HG03135 (cell line): ENCODE results near the gene ARAP1.

Experiments
- ATAC-seq: cut with Tn5 transposase; IDR thresholded peaks from one replicate; pipeline ENCODE4 v1.9.1; 2021; ENCODE audit warnings: mild to moderate bottlenecking, moderate library complexity; ENCODE audit not compliant: unreplicated experiment

The ARAP1 gene

GRCh38 chr11:72668629-72669347 lies 83.4 kb downstream of the ARAP1 start:
- peak; percentile 68 for ATAC-seq

GRCh38 chr11:72665911-72666472 lies 86.2 kb downstream of the ARAP1 start:
- no peak for ATAC-seq

- ATAC-seq = no peak
Measured at GRCh38 chr11:72662036-72662435, 90.2 kb downstream of the ARAP1 start.

GRCh38 chr11:72661486-72661885 lies 90.7 kb downstream of the ARAP1 start:
- no peak for ATAC-seq

- no peak for ATAC-seq
Measured at GRCh38 chr11:72658989-72659640, 93.1 kb downstream of the ARAP1 start.

- ATAC-seq = no peak
Measured at GRCh38 chr11:72657411-72658100, 94.7 kb downstream of the ARAP1 start.

- ATAC-seq = no peak
Measured at GRCh38 chr11:72655896-72656464, 96.2 kb downstream of the ARAP1 start.

- no peak for ATAC-seq
Measured at GRCh38 chr11:72655014-72655413, 97.2 kb downstream of the ARAP1 start.

GRCh38 chr11:72653649-72654048 lies 98.6 kb downstream of the ARAP1 start:
- ATAC-seq = no peak

GRCh38 chr11:72652873-72653630 lies 99.2 kb downstream of the ARAP1 start:
- ATAC-seq = no peak

GRCh38 chr11:72652133-72652532 lies 100.1 kb downstream of the ARAP1 start:
- no peak for ATAC-seq

- ATAC-seq = no peak
Measured at GRCh38 chr11:72649215-72649976, 102.8 kb downstream of the ARAP1 start.

GRCh38 chr11:72648384-72649136 lies 103.6 kb downstream of the ARAP1 start:
- ATAC-seq = no peak

GRCh38 chr11:72647882-72648281 lies 104.3 kb downstream of the ARAP1 start:
- no peak for ATAC-seq

- no peak for ATAC-seq
Measured at GRCh38 chr11:72646472-72646871, 105.7 kb downstream of the ARAP1 start.

GRCh38 chr11:72646024-72646423 lies 106.2 kb downstream of the ARAP1 start:
- no peak for ATAC-seq

- no peak for ATAC-seq
Measured at GRCh38 chr11:72643547-72643946, 108.7 kb downstream of the ARAP1 start.

- ATAC-seq = peak; percentile 55
Measured at GRCh38 chr11:72642884-72643522, 109.2 kb downstream of the ARAP1 start.
